Osteocyte (in vitro differentiated cells): ENCODE data around the gene SEPTIN7. TPM values are rescaled to one million over a fixed set of nuclear protein-coding genes. Genes with fewer than 3 reads are reported as not detected.

Source experiments
- DNase-seq: peaks from one replicate; pipeline ENCODE4 v3.0.0; 2021; ENCODE audit warnings: mixed read lengths; ENCODE audit not compliant: unreplicated experiment; ENCODE audit errors: extremely low spot score
- H3K27ac Mint-ChIP-seq: one replicate; pipeline ENCODE4 v1.8.0; 2021; ENCODE audit warnings: mild to moderate bottlenecking, mixed read lengths; ENCODE audit not compliant: unreplicated experiment
- H3K27me3 Mint-ChIP-seq: one replicate; pipeline ENCODE4 v1.8.0; 2021; ENCODE audit warnings: mixed read lengths; ENCODE audit not compliant: unreplicated experiment
- H3K36me3 Mint-ChIP-seq: one replicate; pipeline ENCODE4 v1.8.0; 2021; ENCODE audit warnings: mixed read lengths; ENCODE audit not compliant: unreplicated experiment
- H3K4me1 Mint-ChIP-seq: one replicate; pipeline ENCODE4 v1.8.0; 2021; ENCODE audit warnings: mixed read lengths; ENCODE audit not compliant: unreplicated experiment
- H3K4me3 Mint-ChIP-seq: one replicate; pipeline ENCODE4 v1.8.0; 2021; ENCODE audit warnings: mild to moderate bottlenecking, moderate library complexity, mixed read lengths; ENCODE audit not compliant: unreplicated experiment
- H3K9me3 Mint-ChIP-seq: one replicate; pipeline ENCODE4 v1.8.0; 2021; ENCODE audit warnings: mixed read lengths; ENCODE audit not compliant: unreplicated experiment
- total RNA-seq: library from RNA; stranded (reverse); gene quantifications from 2 replicates; pipeline ENCODE4 v1.2.1, GENCODE V29; 2021
- TF ChIP-seq, protein P1 (sequence below): fragments of 200-600 bp; sonication (generic); IDR thresholded peaks from 2 replicates; pipeline ENCODE4 v1.5.0; 2021; ENCODE audit warnings: antibody characterized with exemption, mild to moderate bottlenecking, moderate library complexity

SEPTIN7 gene
- total RNA-seq, 1 donor from 2014 or later, result 349 TPM

DNA sequence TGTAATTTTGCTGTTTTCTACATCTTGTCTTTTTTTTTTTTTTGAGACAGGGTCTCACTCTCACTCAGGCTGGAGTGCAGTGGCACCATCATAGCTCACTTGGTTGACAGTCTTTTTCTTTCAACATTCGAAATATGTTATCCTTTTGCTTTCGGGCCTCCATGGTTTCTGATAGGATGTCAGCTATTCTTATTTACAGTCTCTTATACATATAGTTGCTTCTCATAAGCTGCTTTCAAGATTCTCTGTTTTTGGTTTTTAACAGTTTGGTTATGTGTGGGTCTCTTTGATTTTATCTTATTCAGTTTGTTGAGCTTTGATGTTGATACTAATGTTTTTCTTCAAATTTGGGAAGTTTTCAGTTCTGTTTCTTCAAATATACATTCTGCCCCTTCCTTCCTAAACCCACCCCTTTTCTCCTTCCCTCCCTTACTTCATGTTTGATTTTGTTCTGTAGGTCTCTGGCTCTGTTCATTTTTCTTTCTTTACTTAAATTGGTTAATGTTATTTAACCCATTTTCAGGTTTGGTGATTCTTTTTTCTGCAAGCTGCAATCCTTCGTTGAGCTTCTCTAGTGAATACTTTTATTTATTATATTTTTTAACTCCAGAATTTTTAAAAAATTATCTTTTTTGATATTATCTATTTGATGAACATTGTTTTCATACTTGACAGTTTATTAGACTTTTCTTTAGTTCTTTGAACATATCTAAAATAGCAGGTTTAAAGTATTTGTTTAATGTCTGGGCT is 19.3 kb downstream of the SEPTIN7 start:
- peak overlapping the region; percentile 26 for H3K4me3 Mint-ChIP-seq
- no peak for DNase-seq
- H3K36me3 Mint-ChIP-seq, result peaks cover 30% of the 10 kb centered on the region
- peak overlapping the region; percentile 79 for H3K27ac Mint-ChIP-seq
- H3K9me3 Mint-ChIP-seq, result peaks cover 51% of the 10 kb centered on the region
- TF ChIP-seq, protein P1, sequence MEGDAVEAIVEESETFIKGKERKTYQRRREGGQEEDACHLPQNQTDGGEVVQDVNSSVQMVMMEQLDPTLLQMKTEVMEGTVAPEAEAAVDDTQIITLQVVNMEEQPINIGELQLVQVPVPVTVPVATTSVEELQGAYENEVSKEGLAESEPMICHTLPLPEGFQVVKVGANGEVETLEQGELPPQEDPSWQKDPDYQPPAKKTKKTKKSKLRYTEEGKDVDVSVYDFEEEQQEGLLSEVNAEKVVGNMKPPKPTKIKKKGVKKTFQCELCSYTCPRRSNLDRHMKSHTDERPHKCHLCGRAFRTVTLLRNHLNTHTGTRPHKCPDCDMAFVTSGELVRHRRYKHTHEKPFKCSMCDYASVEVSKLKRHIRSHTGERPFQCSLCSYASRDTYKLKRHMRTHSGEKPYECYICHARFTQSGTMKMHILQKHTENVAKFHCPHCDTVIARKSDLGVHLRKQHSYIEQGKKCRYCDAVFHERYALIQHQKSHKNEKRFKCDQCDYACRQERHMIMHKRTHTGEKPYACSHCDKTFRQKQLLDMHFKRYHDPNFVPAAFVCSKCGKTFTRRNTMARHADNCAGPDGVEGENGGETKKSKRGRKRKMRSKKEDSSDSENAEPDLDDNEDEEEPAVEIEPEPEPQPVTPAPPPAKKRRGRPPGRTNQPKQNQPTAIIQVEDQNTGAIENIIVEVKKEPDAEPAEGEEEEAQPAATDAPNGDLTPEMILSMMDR, result no peak
- peaks cover 58% of the 10 kb centered on the region for H3K4me1 Mint-ChIP-seq
- no peaks in the 10 kb centered on the region for H3K27me3 Mint-ChIP-seq

DNA sequence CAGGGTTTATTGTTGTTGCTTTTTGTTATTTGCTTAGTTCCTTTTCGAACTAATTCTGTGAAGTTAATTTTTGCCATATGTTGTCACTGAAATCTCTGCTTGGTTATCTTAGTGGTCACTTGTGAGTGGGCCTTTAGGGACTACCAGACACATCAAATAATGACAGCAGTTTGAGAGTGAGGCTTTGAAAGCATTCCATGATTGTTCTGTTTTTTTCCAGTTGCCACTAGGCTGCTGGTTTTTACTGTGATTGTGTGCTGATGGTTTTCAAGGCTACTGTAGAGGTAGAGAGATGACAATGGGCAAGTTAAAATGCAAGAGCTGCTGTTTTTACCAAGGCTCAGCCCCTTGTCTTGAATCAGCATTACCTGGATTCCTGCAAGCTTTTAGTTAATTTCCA is 20.0 kb downstream of the SEPTIN7 start:
- TF ChIP-seq, protein P1, result no peak
- H3K36me3 Mint-ChIP-seq, result peaks cover 27% of the 10 kb centered on the region
- peak overlapping the region; percentile 60 for H3K27ac Mint-ChIP-seq
- H3K4me3 Mint-ChIP-seq, result peak overlapping the region; percentile 19
- no peaks in the 10 kb centered on the region for H3K27me3 Mint-ChIP-seq
- H3K4me1 Mint-ChIP-seq, result peaks cover 54% of the 10 kb centered on the region
- H3K9me3 Mint-ChIP-seq, result peaks cover 43% of the 10 kb centered on the region
- no peak for DNase-seq

DNA sequence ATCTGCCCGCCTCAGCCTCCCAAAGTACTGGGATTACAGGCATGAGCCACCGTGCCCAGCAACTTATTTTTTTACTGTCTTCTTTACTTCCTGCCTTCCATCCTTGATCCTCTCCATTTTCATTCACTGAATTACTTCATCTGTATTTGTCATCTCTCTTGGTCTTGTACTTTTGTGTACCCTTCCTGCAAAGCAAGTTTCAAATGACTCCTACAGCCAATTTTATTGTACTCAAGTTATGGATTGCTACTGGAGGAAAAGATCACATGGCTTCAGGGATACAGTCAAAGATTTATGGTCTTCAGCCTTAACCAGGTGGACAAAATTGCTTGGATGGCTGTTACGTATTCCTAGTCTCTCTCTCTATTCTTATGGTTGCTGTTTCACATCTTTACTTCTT is 22.6 kb downstream of the SEPTIN7 start:
- peak overlapping the region; percentile 27 for H3K27ac Mint-ChIP-seq
- no peak for DNase-seq
- peaks cover 11% of the 10 kb centered on the region for H3K36me3 Mint-ChIP-seq
- H3K27me3 Mint-ChIP-seq, result no peaks in the 10 kb centered on the region
- peaks cover 23% of the 10 kb centered on the region for H3K9me3 Mint-ChIP-seq
- no peak overlapping the region for H3K4me3 Mint-ChIP-seq
- TF ChIP-seq, protein P1, result no peak
- peaks cover 62% of the 10 kb centered on the region for H3K4me1 Mint-ChIP-seq

DNA sequence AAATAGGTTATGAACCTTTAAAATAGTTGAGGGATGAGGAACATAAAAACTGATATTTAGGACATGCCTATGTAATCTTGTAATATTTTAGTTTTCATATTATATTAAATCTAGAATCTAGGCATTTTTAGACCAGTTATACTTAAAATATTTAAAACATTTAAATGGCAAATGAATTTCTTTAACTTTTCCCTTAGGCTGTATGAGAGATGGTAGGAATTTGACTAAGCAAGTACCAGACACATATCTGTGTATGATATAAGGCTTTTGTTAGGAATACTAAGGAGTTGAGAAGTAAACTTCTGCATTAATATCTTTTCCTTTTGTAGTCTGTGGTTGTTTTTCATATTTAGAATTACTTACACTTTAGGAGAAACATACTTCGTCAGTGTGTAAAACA is 25.1 kb downstream of the SEPTIN7 start:
- H3K36me3 Mint-ChIP-seq, result peaks cover 5% of the 10 kb centered on the region
- TF ChIP-seq, protein P1, result no peak
- peaks cover 4% of the 10 kb centered on the region for H3K9me3 Mint-ChIP-seq
- no peak overlapping the region for H3K4me3 Mint-ChIP-seq
- DNase-seq, result no peak
- peaks cover 60% of the 10 kb centered on the region for H3K4me1 Mint-ChIP-seq
- no peak overlapping the region for H3K27ac Mint-ChIP-seq
- no peaks in the 10 kb centered on the region for H3K27me3 Mint-ChIP-seq

DNA sequence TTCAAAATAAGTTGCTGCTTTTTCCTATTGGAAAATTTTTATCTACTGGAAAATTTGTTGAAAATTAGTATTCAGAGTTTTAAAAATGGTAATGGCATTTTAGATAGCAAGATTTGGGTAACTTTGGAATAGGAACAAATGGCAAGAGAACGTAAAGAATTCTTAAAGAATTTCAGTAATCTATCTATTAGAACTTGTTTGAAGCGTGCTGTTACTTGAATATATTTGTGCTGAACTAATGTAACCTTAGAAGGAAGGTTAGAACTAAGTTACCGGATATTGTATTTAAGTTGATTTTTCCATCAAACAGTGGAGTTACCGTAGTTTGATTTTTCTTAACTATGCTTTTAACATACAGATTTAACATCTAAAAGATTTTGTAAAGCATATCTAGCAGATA is 25.9 kb downstream of the SEPTIN7 start:
- Mint-ChIP-seq H3K36me3 (peaks cover 6% of the 10 kb centered on the region), H3K4me1 (peaks cover 60% of the 10 kb centered on the region)

More for the DNA sequence above, 25.9 kb downstream of the SEPTIN7 start:
- Mint-ChIP-seq H3K9me3 (peaks cover 4% of the 10 kb centered on the region), H3K27ac (peak overlapping the region; percentile 82), H3K27me3 (no peaks in the 10 kb centered on the region), H3K4me3 (peak overlapping the region; percentile 41)
- DNase-seq, result no peak
- TF ChIP-seq, protein P1, result no peak
